ENCODE data around the gene ARHGEF17.

ARHGEF17 gene

DNA sequence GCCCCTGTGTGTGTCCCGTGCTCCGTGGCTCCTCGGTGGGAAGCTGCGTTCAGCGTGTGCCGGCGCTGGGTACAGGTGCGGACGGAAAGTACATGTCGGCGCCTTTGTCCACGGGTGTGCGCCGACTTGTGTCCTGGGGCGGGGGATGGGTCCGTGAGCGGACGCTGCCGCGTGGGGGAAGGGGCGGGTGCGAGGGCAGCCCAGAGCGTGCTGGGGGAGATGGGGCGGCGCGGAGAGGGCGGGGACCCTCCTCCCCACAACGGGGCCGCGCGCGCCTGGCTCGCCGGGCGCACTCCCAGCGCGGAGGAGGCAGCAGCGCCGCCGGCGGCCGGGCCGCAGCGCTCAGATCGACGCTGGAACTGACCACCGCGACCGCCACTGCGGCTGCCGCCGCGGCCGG lies 34.6 kb downstream of the ARHGEF17 start:
- in situ Hi-C loops (cut with MboI; ENCODE audit: low pct_unique_long_range_greater_than_20kb, low sequenced_read_pairs): no loop called here
- DNase-seq: no peak

DNA sequence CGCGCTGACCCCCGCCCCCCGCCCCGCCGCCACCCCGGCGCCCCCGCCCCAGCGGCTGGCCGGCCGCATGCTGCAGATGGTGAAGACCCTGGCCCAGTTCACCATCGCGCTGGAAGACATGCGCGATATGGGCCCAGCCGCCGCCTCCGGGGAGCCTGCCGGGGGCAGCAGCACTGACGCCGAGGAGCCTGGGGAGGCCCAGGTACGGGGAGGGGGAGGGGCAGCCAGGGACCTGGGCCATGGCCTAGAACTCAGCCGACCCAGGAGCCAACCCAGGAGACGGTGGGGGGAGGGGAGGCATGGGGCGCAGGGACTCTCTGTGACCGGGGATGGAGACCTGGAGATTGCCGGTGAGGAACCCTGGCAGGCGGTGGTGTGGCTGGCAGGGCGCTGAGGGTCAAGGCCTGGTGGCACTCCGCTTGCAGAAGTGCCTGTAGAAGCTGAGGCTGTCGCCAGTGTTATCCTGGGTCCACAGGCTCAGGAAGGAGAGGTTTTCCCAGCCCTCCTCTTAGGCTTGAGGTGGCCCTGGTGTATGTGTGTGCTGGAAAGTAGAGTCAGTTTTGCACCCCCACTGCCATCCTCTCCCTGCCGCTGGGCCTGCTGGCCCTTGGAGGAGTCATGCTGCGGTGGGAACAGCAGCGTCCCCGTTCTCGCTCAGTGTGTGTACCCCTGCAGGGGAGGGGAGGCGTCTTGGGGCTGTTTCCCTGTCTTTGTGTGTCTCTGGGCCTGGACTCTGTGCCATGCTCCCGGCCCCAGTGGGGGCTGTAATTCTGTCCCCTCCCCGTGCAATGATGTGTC lies 35.2 kb downstream of the ARHGEF17 start:
- DNase-seq: no peak
- in situ Hi-C loops (cut with MboI; ENCODE audit: low pct_unique_long_range_greater_than_20kb, low sequenced_read_pairs): no loop called here

DNA sequence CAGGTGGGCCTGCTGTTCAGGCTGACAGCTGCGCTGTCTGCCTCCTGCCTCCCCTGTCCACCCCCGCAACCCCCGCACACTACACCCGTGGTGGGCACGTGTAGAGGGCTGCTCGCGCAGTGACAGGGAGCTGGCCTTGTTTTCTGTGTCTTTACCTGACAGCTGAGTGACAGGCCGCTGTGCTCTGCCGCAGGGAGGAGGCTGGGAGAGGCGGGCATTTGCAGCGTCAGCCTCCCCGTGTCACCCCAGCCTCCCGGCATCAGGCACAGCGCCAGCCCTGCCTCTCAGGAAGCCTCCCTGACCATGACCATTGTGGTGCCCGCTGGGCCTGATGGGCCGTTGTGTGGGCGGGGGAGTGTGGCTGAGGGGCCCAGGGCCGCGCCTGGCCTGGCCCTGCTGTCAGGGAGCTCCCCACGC lies 36.1 kb downstream of the ARHGEF17 start:
- in situ Hi-C loops (cut with MboI; ENCODE audit: low pct_unique_long_range_greater_than_20kb, low sequenced_read_pairs): no loop called here
- no peak for DNase-seq

- no peak for DNase-seq
- in situ Hi-C loops (cut with MboI; ENCODE audit: low pct_unique_long_range_greater_than_20kb, low sequenced_read_pairs): no loop called here
Observed at GRCh38 chr11:73345481-73346160, 37.5 kb downstream of the ARHGEF17 start.

DNA sequence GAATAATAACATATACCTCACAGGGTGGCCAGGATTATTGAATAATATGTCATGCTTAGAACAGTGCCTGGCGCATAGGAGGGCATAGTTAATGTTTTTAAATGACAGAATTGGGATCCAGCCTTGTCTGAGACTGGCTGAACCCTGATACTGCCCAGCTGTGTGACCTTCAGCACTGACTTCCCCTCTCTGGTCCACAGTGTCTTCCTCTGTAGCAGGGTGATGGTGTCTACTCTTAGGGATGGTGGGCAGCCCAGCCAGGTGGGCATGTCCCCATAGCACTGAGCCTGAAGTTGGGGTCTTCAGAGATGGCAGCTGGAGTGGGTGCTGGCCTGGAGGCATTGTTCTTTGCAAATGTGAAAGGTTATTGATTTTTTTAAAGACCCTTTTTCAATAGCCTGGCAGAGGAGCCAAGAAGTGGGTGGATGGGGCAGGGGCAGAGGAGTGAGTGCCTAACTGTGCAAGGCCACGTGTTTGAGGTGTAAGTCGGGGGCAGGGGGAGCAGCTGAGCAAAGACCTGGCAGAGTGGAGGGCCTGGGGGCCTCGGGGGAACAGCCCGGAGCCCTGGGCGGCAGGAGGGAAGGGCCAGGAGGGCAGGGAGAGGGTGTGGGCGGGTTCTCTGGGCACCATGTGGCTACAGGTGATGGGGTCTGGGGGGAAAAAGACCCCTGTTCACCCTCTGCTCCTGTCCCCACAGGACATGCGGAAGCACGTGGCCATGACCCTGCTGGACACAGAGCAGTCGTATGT lies 38.3 kb downstream of the ARHGEF17 start:
- no peak for DNase-seq
- in situ Hi-C loops (cut with MboI; ENCODE audit: low pct_unique_long_range_greater_than_20kb, low sequenced_read_pairs): no loop called here

- in situ Hi-C loops (cut with MboI; ENCODE audit: low pct_unique_long_range_greater_than_20kb, low sequenced_read_pairs): no loop called here
- DNase-seq: no peak
Observed at GRCh38 chr11:73347067-73347466, 39.0 kb downstream of the ARHGEF17 start.

GRCh38 chr11:73348838-73349237 lies 40.8 kb downstream of the ARHGEF17 start:
- in situ Hi-C loops (cut with MboI; ENCODE audit: low pct_unique_long_range_greater_than_20kb, low sequenced_read_pairs): no loop called here
- DNase-seq: no peak

DNA sequence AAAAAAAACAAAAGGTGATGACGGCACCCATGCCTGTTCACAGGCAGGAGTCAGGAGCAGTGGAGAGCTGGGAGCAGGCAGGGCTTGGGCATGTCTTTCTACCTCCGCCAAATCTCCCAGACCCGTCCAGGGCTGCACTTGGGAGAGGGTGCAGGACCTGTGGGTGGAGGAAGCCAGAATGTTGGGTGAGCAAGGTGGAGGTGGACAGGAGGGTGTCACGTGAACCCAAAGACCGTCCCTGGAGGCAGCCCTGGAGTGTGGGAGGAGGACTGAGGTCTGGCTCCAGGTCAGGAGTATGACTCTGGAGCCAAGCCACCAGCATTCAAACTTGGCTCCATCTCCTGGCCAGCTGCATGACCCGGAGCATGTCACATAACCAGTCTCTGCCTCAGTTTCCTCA lies 41.6 kb downstream of the ARHGEF17 start:
- in situ Hi-C loops (cut with MboI; ENCODE audit: low pct_unique_long_range_greater_than_20kb, low sequenced_read_pairs): no loop called here
- DNase-seq: no peak

GRCh38 chr11:73350908-73351636 lies 43.0 kb downstream of the ARHGEF17 start:
- peak; percentile 82 for DNase-seq
- in situ Hi-C loops (cut with MboI; ENCODE audit: low pct_unique_long_range_greater_than_20kb, low sequenced_read_pairs): no loop called here

- in situ Hi-C loops (cut with MboI; ENCODE audit: low pct_unique_long_range_greater_than_20kb, low sequenced_read_pairs): no loop called here
- no peak for DNase-seq
Observed at GRCh38 chr11:73353422-73353821, 45.3 kb downstream of the ARHGEF17 start.

GRCh38 chr11:73355109-73355508 lies 47.0 kb downstream of the ARHGEF17 start:
- no peak for DNase-seq
- in situ Hi-C loops (cut with MboI; ENCODE audit: low pct_unique_long_range_greater_than_20kb, low sequenced_read_pairs): no loop called here

GRCh38 chr11:73356979-73357860 lies 49.1 kb downstream of the ARHGEF17 start:
- DNase-seq: no peak
- in situ Hi-C loops (cut with MboI; ENCODE audit: low pct_unique_long_range_greater_than_20kb, low sequenced_read_pairs): no loop called here

DNA sequence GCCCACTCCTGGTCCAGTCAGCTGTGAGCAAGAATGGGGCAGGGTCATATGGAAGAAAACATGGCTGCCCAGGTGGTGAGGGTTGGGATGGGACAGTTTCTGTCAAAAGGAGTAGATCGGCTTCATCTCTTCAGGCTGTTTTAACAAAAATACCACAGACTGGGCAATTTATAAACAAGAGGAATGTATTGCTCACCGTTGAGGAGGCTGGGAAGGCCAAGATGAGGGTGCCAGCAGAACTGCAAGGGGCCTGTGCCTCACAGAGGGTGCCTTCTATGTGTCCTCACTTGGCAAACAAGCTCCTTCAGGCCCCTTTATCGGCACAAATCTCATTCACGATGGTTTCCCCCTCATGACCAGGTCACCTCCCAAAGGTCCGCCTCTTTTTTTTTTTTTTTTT lies 50.0 kb downstream of the ARHGEF17 start:
- in situ Hi-C loops (cut with MboI; ENCODE audit: low pct_unique_long_range_greater_than_20kb, low sequenced_read_pairs): no loop called here

DNA sequence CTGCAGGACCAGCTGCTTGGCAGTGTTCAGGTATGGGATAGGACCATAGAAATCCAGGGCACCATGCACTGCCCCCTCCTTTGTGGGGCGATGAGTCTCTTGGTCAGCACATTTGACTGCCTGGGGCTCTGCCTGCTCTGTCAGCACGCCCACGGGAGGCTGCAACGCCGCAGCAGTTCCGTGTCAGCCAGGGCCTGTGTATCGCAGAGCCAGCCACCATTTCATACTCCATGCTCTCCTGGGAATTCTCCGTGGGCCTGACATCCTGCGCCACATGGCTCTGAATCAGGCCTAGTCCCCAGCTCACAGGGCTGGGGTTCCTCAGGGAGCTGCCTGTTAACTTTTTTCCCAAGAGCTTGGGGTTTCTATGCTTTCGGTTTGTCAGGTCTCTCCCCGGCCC lies 51.3 kb downstream of the ARHGEF17 start:
- in situ Hi-C loops (cut with MboI; ENCODE audit: low pct_unique_long_range_greater_than_20kb, low sequenced_read_pairs): no loop called here
- no peak for DNase-seq

More for the DNA sequence above, 50.0 kb downstream of the ARHGEF17 start:
- no peak for DNase-seq

DNA sequence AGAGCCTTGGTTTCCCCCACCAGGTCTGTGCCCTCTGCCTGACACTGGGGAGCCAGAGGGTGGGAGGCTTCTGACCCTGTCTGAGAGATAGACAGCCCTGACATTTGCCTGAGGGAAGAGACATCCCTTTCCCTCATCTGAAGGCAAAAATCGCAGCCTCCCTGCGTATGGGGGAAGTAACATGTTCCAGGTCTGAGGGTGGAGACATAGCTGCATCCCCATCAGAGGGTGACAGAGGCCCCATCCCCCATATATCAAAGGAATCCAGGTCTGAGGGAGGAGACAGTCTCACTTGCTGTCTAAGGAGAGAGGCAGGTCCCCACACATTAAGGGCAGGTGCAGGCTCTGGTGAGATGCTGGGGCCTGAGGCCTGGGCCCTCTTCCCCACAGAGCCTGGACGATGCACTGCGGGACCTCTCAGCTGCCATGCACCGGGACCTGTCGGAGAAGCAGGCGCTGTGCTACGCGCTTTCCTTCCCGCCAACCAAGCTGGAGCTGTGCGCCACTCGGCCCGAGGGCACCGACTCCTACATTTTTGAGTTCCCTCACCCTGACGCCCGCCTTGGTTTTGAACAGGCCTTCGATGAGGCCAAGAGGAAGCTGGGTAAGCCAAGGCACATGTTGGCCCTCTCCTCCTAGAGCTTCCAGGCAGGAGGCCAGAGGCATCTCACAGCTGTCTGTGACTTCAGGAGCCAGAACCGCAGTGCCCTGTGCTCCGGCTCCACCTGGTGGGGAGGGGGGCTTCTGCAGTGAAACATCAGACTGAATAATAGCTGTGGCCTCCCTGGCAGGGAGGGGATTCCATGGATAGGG lies 52.1 kb downstream of the ARHGEF17 start:
- in situ Hi-C loops (cut with MboI; ENCODE audit: low pct_unique_long_range_greater_than_20kb, low sequenced_read_pairs): no loop called here
- peak; percentile 39 for DNase-seq

GRCh38 chr11:73360743-73361369 lies 52.8 kb downstream of the ARHGEF17 start:
- in situ Hi-C loops (cut with MboI; ENCODE audit: low pct_unique_long_range_greater_than_20kb, low sequenced_read_pairs): no loop called here
- DNase-seq: no peak
